VCaP (cell line): ENCODE data around the gene FANCI.
A peak's percentile ranks its signal among the peaks of the same experiment; 100 is the strongest.

Experiments used
- H3K27ac ChIP-seq: fragments of 450-650 bp; 2 replicates; pipeline ENCODE4 v1.5.1; 2017
- TF ChIP-seq, protein P1 (sequence below): fragments of 450-650 bp; conservative IDR thresholded peaks from 2 replicates; pipeline ENCODE4 v1.5.1; 2017; ENCODE audit warnings: mild to moderate bottlenecking, moderate library complexity

FANCI gene

DNA sequence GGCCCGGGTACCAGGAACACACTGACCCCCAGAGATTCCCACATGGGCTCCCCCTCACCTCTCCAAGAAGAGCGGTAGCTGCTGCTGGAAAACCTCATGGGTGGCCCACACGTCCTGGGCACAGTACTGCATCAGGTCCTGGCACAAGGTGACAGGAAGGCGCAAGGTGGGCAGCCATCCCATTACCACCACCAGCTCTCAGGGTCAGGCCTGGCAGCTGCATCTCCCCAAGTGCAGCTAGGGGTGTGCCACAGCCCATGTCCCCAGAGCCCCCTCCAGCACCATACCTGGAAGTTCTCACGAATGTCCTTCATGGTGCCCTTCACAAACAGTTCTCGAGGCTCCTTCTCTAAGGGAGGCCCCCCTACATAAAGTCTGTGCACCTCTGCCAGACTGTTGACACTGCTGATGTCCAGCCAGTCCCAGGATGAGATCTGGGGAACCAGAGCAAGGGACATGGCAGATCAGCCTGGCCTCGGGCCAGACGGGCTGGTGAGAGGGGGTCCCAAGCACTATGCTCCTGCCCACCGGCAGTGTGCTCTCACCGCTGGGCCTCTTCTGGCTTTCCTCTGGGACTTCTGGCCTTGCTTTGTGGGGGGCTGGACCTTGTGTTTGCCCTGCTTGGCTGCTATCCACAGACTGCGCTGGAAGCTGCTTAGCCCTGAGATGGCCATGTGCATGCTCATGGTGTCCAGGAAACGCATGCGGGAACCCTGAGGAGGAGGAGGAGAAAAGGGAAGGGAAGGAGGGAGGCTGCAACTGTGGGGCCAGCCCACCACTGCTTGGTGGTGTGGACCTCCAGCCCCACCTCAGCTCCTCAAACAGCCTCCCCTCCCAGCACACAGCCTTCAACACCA, 84.8 kb downstream of the FANCI start:
- H3K27ac ChIP-seq = no peak overlapping the region
- TF ChIP-seq, protein P1, sequence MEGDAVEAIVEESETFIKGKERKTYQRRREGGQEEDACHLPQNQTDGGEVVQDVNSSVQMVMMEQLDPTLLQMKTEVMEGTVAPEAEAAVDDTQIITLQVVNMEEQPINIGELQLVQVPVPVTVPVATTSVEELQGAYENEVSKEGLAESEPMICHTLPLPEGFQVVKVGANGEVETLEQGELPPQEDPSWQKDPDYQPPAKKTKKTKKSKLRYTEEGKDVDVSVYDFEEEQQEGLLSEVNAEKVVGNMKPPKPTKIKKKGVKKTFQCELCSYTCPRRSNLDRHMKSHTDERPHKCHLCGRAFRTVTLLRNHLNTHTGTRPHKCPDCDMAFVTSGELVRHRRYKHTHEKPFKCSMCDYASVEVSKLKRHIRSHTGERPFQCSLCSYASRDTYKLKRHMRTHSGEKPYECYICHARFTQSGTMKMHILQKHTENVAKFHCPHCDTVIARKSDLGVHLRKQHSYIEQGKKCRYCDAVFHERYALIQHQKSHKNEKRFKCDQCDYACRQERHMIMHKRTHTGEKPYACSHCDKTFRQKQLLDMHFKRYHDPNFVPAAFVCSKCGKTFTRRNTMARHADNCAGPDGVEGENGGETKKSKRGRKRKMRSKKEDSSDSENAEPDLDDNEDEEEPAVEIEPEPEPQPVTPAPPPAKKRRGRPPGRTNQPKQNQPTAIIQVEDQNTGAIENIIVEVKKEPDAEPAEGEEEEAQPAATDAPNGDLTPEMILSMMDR = no peak

DNA sequence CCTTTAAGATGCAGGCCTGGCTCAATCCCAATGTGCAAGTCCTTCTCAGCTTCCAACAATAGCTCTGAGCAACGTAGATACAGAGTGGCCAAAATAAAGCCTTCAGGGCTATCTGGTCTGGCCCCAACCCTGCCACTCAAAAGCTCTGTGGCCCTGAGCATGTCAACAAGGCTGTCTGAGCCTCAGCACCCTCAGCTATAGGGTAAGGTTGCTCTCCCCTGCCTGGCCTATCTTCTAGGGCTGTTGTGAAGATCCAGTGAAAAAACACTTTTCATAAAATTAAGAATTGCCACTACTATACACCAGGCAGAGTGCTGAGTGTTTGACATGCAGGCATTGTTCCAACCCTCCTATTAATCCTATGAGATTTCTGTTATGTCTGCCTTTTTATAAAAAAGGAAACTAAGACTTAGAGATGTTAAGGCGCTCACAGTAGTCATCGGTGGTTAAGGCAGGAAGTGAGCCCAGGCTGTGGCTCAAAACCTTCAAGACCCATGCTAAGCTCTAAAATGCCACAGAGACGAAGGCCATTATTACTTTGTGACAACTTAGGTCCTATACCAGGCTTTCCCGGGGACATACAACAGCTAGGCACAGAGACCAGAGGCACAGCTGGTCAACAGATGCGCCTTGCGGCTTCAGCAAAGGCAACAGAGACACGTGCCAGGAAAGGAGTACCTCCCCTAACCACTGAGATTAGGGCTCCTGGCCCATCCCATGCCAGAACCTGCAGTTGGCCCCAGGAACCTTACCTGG, 85.7 kb downstream of the FANCI start:
- no peak overlapping the region for H3K27ac ChIP-seq
- TF ChIP-seq, protein P1 = no peak

DNA sequence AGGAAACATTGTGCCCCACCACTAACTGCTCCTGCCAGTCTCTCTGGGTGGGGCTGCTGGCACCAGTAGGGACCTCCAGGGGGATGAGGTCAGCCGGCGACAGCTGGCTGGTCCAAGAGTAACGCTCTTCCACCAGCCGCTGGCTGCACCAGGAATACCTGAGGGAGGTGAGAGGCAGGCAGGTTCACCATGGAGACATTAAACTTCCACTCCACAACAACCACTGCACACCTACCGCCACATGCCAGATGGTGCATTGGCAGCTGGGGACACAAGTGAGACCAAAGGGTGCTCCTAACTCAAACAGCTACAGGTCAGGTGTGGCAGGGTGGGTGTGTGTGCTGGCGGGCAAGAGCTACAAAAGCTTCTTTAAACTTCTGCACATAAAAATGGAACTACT, 86.3 kb downstream of the FANCI start:
- H3K27ac ChIP-seq = no peak overlapping the region
- TF ChIP-seq, protein P1 = no peak

DNA sequence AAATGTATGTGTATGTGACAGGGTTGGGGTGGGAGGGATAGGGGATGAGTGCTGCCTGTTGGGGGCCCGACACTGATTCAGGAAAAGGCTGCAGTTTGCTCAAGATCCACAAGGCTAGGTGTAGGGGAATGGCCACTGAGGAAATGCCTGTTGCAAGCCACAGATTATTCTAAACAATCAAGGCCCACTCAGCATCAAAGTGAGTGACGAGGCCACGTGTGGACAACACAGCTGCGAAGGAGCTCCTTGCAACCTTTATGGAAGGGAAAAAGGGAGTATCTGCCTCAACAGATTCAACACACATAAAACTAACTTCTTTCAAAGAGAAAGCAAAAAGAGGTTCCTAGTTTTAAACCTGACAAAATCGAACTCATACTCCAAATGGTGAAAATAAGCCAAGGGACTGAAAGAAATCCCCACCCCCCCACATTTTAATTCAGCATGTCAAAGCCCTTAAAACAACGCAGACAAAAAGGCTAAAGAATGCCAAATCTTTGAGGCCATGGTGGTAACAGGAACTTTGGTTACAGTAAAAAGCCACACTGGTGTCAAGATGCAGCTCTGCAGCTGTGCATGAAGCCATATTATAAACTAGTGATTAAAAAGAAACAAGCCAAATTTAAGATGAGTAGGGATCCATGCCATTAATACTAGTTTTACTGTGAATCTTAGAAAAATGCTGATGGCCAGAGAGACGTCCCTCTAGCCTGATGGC, 87.3 kb downstream of the FANCI start:
- H3K27ac ChIP-seq = peak overlapping the region; percentile 11; the same call in 1 of the 2 replicates
- TF ChIP-seq, protein P1 = no peak

DNA sequence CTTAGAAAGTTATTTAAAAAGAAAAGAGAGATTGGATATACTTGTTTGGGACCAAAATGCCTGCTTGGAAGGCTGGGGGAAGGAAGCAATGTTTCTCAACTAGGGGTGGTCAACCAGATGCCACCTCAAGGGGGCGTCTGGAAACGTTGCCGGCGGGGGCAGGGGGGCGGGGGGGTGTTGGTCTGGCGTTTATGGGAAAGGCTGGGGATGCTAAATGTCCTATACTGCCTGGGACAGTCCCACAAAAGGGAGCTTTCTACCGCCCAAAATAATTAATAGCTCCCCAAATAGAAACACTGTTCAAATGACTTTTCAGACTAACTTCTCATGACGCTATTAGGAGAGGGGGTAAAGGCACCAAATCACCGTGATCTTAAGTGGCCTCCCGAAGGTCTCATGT, 88.7 kb downstream of the FANCI start:
- TF ChIP-seq, protein P1 = peak; percentile 67

DNA sequence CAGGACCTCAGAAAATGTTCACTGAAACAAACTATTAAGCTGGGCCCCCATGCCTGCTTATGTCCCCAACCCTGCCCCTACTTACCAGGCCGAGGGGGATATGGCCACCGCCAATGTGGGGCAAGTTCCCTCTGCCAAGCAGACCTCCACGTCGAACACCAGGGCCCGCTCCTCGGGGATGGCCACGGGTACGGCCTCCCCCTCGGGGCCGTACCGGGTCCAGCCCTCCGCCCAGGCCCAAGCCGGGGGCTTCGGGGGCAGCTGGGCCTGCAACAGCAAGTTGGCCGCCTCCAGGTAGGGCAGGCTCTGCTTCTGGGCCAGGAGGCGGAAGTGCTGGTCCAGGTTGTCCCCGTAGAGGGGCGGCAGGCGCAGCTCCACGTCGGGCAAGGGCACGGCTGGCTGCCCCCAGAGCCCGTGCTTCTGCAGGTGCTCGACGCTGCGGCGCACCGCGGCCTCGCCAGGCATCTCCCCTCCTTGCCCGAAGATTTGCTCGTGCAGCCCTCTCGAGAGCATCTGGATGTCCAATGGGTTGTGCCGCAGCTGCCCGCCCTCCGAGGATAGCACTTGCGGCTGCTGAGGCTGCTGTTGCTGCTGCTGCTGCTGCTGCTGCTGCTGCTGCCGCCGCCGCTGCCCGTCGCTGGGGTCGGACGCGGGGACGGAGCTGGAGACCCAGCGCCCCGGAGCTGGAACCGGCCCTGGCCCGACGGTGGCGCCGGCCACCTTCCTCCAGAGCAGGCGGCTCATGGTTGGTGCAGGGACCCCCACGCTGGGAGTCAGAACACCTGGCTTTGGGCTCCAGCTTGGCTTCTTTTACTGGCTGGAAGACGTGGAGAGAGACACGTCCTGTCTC, 89.5 kb downstream of the FANCI start:
- peak overlapping the region; percentile 92 for H3K27ac ChIP-seq
- TF ChIP-seq, protein P1 = no peak

More for the DNA sequence above, 88.7 kb downstream of the FANCI start:
- H3K27ac ChIP-seq = no peak overlapping the region; the same call in 1 of the 2 replicates
